Measurements from ENCODE around the gene LRRTM2. TPM values are rescaled to one million over a fixed set of nuclear protein-coding genes. Genes with fewer than 3 reads are reported as not detected.

Gene LRRTM2
- total RNA-seq, 2 experiments from 2014 or later = 0.22 TPM; not detected in 1

GRCh38 chr5:138824516-138824915 lies 50.6 kb downstream of the LRRTM2 start:
- no peak overlapping the region for H2AFZ ChIP-seq (ENCODE audit: low read length)
- no peaks in the 10 kb centered on the region for H3K4me1 ChIP-seq (ENCODE audit: insufficient read depth, low read length, poor library complexity, severe bottlenecking)
- no peak for DNase-seq (ENCODE audit: low spot score)
- ChIA-PET CTCF (ENCODE audit: unreplicated experiment) (no interaction called here), POLR2A (interaction anchor here (0.6 to 1.1 kb wide), 4 partner anchors 12 to 89 kb away, joined by 3 to 5 read pairs (median 4); no protein-coding TSS in a partner anchor)
- H3K27ac ChIP-seq (ENCODE audit: low read depth, low read length, poor library complexity, severe bottlenecking) = no peak overlapping the region
- no TSS peak for BruUV-seq (replicated peaks)
- TF ChIP-seq, protein P1, sequence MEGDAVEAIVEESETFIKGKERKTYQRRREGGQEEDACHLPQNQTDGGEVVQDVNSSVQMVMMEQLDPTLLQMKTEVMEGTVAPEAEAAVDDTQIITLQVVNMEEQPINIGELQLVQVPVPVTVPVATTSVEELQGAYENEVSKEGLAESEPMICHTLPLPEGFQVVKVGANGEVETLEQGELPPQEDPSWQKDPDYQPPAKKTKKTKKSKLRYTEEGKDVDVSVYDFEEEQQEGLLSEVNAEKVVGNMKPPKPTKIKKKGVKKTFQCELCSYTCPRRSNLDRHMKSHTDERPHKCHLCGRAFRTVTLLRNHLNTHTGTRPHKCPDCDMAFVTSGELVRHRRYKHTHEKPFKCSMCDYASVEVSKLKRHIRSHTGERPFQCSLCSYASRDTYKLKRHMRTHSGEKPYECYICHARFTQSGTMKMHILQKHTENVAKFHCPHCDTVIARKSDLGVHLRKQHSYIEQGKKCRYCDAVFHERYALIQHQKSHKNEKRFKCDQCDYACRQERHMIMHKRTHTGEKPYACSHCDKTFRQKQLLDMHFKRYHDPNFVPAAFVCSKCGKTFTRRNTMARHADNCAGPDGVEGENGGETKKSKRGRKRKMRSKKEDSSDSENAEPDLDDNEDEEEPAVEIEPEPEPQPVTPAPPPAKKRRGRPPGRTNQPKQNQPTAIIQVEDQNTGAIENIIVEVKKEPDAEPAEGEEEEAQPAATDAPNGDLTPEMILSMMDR (conservative IDR thresholded peaks at IDR 0.05; ENCODE audit: low read length) = no peak
- TF ChIP-seq EZH2phosphoT487 (IDR thresholded peaks at IDR 0.05; ENCODE audit: borderline replicate concordance, low read depth, low read length) = no peak
- no peak overlapping the region for H3K4me2 ChIP-seq (ENCODE audit: low read length)
- no peaks in the 10 kb centered on the region for H3K9me2 ChIP-seq (ENCODE audit: insufficient read depth, low read length)
- no peak overlapping the region for H3K4me3 ChIP-seq (ENCODE audit: low read depth, low read length, poor library complexity, severe bottlenecking)
- no peaks in the 10 kb centered on the region for H4K20me1 ChIP-seq (ENCODE audit: insufficient read depth, low read length)
- H3K36me3 ChIP-seq (ENCODE audit: insufficient read depth, low read length) = no peaks in the 10 kb centered on the region
- intact Hi-C loops (cut with micrococcal nuclease; ENCODE audit: unreplicated experiment) = no loop called here
- no peaks in the 10 kb centered on the region for H3K9me3 ChIP-seq (ENCODE audit: low read length)
- no peaks in the 10 kb centered on the region for H3K79me2 ChIP-seq (ENCODE audit: insufficient read depth, low read depth, low read length)

DNA sequence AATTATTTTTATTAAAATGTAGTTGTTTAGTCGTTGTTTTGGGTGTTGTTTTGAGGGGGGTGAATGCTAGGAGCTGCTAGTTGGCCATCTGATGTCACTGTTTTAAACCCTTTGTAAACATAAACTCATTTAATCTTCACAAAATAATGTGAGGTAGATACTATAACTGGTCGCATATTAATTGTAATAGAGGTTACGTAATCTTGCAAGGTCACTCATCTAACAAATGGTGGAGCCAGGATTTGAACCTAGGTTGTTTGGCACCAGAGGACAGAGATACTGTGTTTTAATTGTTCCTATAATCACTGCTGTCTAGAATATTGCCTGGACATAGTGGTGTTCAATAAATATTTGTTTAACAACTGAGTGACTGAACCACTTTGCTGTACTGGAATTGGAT lies 54.4 kb downstream of the LRRTM2 start:
- ChIA-PET CTCF (ENCODE audit: unreplicated experiment) (interaction anchor here (1.5 kb wide), 1 partner anchor 16 kb away, joined by 3 read pairs; no protein-coding TSS in a partner anchor), POLR2A (no interaction called here)

DNA sequence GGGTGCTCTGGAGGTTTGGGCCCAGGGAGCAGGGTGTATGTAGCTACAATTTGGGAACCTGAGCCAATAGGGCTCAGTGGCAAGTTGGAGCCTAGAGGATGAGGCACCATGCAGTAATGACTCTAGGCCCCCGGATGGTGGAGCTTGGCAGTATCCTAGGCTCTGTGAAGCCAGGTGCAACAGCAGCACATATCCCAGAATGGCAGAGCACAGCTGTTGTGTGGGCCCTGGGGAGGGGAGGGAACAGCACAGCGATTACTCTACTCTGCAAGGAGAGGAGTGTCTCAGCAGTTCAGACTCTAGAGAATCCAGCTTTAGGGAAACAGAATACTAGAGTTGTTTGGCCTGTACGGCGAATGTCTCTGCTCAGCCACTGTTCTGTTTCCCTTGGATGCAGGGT lies 56.1 kb downstream of the LRRTM2 start:
- no peak overlapping the region for H3K4me2 ChIP-seq (ENCODE audit: low read length)
- BruUV-seq (replicated peaks) = no TSS peak
- ChIA-PET CTCF (ENCODE audit: unreplicated experiment) (no interaction called here), POLR2A (interaction anchor here (0.5 kb wide), 1 partner anchor 30 kb away, joined by 6 read pairs; no protein-coding TSS in a partner anchor)
- H3K27ac ChIP-seq (ENCODE audit: low read depth, low read length, poor library complexity, severe bottlenecking) = no peak overlapping the region
- H3K4me3 ChIP-seq (ENCODE audit: low read depth, low read length, poor library complexity, severe bottlenecking) = no peak overlapping the region
- H3K36me3 ChIP-seq (ENCODE audit: insufficient read depth, low read length) = no peaks in the 10 kb centered on the region
- intact Hi-C loops (cut with micrococcal nuclease; ENCODE audit: unreplicated experiment) = no loop called here
- no peak overlapping the region for H2AFZ ChIP-seq (ENCODE audit: low read length)
- DNase-seq (ENCODE audit: low spot score) = no peak
- H3K4me1 ChIP-seq (ENCODE audit: insufficient read depth, low read length, poor library complexity, severe bottlenecking) = no peaks in the 10 kb centered on the region
- H4K20me1 ChIP-seq (ENCODE audit: insufficient read depth, low read length) = no peaks in the 10 kb centered on the region
- no peaks in the 10 kb centered on the region for H3K9me3 ChIP-seq (ENCODE audit: low read length)
- H3K9me2 ChIP-seq (ENCODE audit: insufficient read depth, low read length) = no peaks in the 10 kb centered on the region
- H3K79me2 ChIP-seq (ENCODE audit: insufficient read depth, low read depth, low read length) = no peaks in the 10 kb centered on the region
- TF ChIP-seq EZH2phosphoT487 (IDR thresholded peaks at IDR 0.05; ENCODE audit: borderline replicate concordance, low read depth, low read length) = no peak
- TF ChIP-seq, protein P1 (conservative IDR thresholded peaks at IDR 0.05; ENCODE audit: low read length) = no peak

More for the DNA sequence above, 54.4 kb downstream of the LRRTM2 start:
- no peak for DNase-seq (ENCODE audit: low spot score)
- no peak overlapping the region for H3K27ac ChIP-seq (ENCODE audit: low read depth, low read length, poor library complexity, severe bottlenecking)
- no peak overlapping the region for H2AFZ ChIP-seq (ENCODE audit: low read length)
- H3K4me1 ChIP-seq (ENCODE audit: insufficient read depth, low read length, poor library complexity, severe bottlenecking) = no peaks in the 10 kb centered on the region
- no peaks in the 10 kb centered on the region for H3K36me3 ChIP-seq (ENCODE audit: insufficient read depth, low read length)
- no peaks in the 10 kb centered on the region for H3K9me3 ChIP-seq (ENCODE audit: low read length)
- TF ChIP-seq, protein P1 (conservative IDR thresholded peaks at IDR 0.05; ENCODE audit: low read length) = no peak
- no peak for TF ChIP-seq EZH2phosphoT487 (IDR thresholded peaks at IDR 0.05; ENCODE audit: borderline replicate concordance, low read depth, low read length)
- no peaks in the 10 kb centered on the region for H3K79me2 ChIP-seq (ENCODE audit: insufficient read depth, low read depth, low read length)
- intact Hi-C loops (cut with micrococcal nuclease; ENCODE audit: unreplicated experiment) = no loop called here
- H3K9me2 ChIP-seq (ENCODE audit: insufficient read depth, low read length) = no peaks in the 10 kb centered on the region
- H3K4me2 ChIP-seq (ENCODE audit: low read length) = no peak overlapping the region
- BruUV-seq (replicated peaks) = no TSS peak
- no peak overlapping the region for H3K4me3 ChIP-seq (ENCODE audit: low read depth, low read length, poor library complexity, severe bottlenecking)
- no peaks in the 10 kb centered on the region for H4K20me1 ChIP-seq (ENCODE audit: insufficient read depth, low read length)

Measured in OCI-LY7 (cell line).